K562 (cell line): ENCODE data around the gene ZNF22. TPM values are rescaled to one million over a fixed set of nuclear protein-coding genes. Genes with fewer than 3 reads are reported as not detected.

Experiments used
- ATAC-seq: fragments of 200-7000 bp; cut with Tn5 transposase; 3 replicates; pipeline ENCODE4 v1.9.1; 2020; ENCODE audit warnings: moderate library complexity
- BruUV-seq: library from RNA; stranded (reverse); fragments of 400-500 nt; replicated peaks from 2 replicates; lab custom pipeline; 2021; lab: Mats Ljungman, UMichigan
- CTCF ChIA-PET: fragments of 300-600 bp; formaldehyde crosslinking; extraction: SDS; loops from one replicate; lab custom pipeline; 2021; ENCODE audit warnings: low intra/inter-chr PET ratio; lab: Yijun Ruan, JAX
- POLR2A ChIA-PET: fragments of 300-600, 350-650 bp; sonication (Branson Sonifier 250); formaldehyde crosslinking; extraction: SDS; loops from one replicate; lab custom pipeline; 2021; ENCODE audit warnings: antibody characterized with exemption, inconsistent platforms; lab: Yijun Ruan, JAX
- DNase-seq, 4 experiments: peaks; one replicate each; pipeline versions ENCODE4 v3.0.0 to v3.0.0-alpha.2; 2011 to 2018; ENCODE audit warnings: low spot score in 3 of 4, mixed read lengths in 3 of 4; ENCODE audit errors: extremely low read depth in 1 of 4
- FAIRE-seq: peaks from 2 replicates; lab custom pipeline; 2011; peaks lifted over from hg19 to GRCh38; lab: Jason Lieb, UNC
- H2AFZ ChIP-seq: 2 replicates; pipeline ENCODE4 v1.6.0; 2011; ENCODE audit warnings: low read depth, low read length, control low read depth, inconsistent platforms
- H3K27ac ChIP-seq: fragments of 200-600 bp; 3 replicates; pipeline ENCODE4 v1.8.0; 2011; ENCODE audit warnings: low read depth, mild to moderate bottlenecking, control low read depth, inconsistent platforms, low read length, moderate library complexity, mixed read lengths; ENCODE audit errors: extremely low read depth
- H3K27me3 ChIP-seq, 2 experiments: fragments of 300-600 bp in 1 of 2; 2 replicates in 1 of 2; 3 replicates in 1 of 2; pipeline versions ENCODE4 v1.6.0 to v1.8.0; 2011; ENCODE audit warnings: inconsistent platforms in 2 of 2, low read length in 2 of 2, mild to moderate bottlenecking in 1 of 2, mixed read lengths in 1 of 2, moderate library complexity in 1 of 2; ENCODE audit not compliant: control insufficient read depth in 2 of 2, insufficient read depth in 2 of 2
- H3K36me3 ChIP-seq: fragments of 300-600 bp; 3 replicates; pipeline ENCODE4 v1.8.0; 2011; ENCODE audit warnings: mild to moderate bottlenecking, low read length, inconsistent platforms; ENCODE audit not compliant: control insufficient read depth, insufficient read depth
- H3K4me1 ChIP-seq, 2 experiments: fragments of 200-600 bp in 1 of 2; replicated peaks in 1 of 2; 2 replicates in 1 of 2; 3 replicates in 1 of 2; pipeline versions ENCODE4 v1.5.1 to v1.8.0; 2011; ENCODE audit warnings: inconsistent platforms in 2 of 2, low read length in 2 of 2, mild to moderate bottlenecking in 1 of 2, mixed read lengths in 1 of 2, moderate library complexity in 1 of 2; ENCODE audit not compliant: control insufficient read depth in 2 of 2, insufficient read depth in 2 of 2
- H3K4me2 ChIP-seq: 2 replicates; pipeline ENCODE4 v1.6.1; 2011; ENCODE audit warnings: low read length, control low read depth, inconsistent platforms, mixed read lengths; ENCODE audit not compliant: insufficient read depth
- H3K4me3 ChIP-seq: fragments of 200-600 bp; sonication (generic), shearing (Covaris generic); 2 replicates; pipeline ENCODE4 v1.5.1; 2016; ENCODE audit warnings: control low read depth, inconsistent platforms
- H3K79me2 ChIP-seq: fragments of 200-600 bp; 3 replicates; pipeline ENCODE4 v1.8.0; 2011; ENCODE audit warnings: low read length, inconsistent platforms; ENCODE audit not compliant: control insufficient read depth, insufficient read depth
- H3K9ac ChIP-seq, 2 experiments: 2 replicates each; pipeline versions ENCODE4 v1.6.0 to v1.6.1; 2011; ENCODE audit warnings: low read depth in 2 of 2, low read length in 2 of 2, control low read depth in 1 of 2, inconsistent platforms in 1 of 2, mild to moderate bottlenecking in 1 of 2, mixed read lengths in 1 of 2; ENCODE audit not compliant: insufficient read depth in 1 of 2
- H3K9me1 ChIP-seq: one replicate; pipeline ENCODE4 v1.6.0; 2011; ENCODE audit warnings: inconsistent platforms, mild to moderate bottlenecking, low read length, moderate library complexity; ENCODE audit not compliant: control insufficient read depth, insufficient read depth
- H3K9me3 ChIP-seq: replicated peaks from 2 replicates; pipeline ENCODE4 v1.5.1; 2011; ENCODE audit warnings: low read depth, low read length, inconsistent platforms; ENCODE audit not compliant: control insufficient read depth, insufficient read depth
- H4K20me1 ChIP-seq: replicated peaks from 2 replicates; pipeline ENCODE4 v1.6.1; 2011; ENCODE audit warnings: low read length, inconsistent platforms, mixed read lengths; ENCODE audit not compliant: control insufficient read depth, insufficient read depth
- EHMT2 ChIP-seq: fragments of 450-650 bp; IDR thresholded peaks from 2 replicates; pipeline ENCODE4 v1.6.1; 2018; ENCODE audit warnings: antibody characterized with exemption
- EP300 ChIP-seq: IDR thresholded peaks from 2 replicates; pipeline ENCODE4 v1.6.1; 2012; ENCODE audit warnings: low read length, improper control_type of control experiment
- FOXM1 ChIP-seq, 2 experiments: fragments of 450-650 bp in 1 of 2; sonication (generic) in 1 of 2; formaldehyde crosslinking in 1 of 2; IDR thresholded peaks; 2 replicates each; pipeline versions ENCODE4 v1.6.1 to v1.9.0; 2017 to 2022; ENCODE audit warnings: low read depth in 2 of 2, mild to moderate bottlenecking in 2 of 2, missing genetic modification reagents in 1 of 2, moderate library complexity in 1 of 2
- ZNF232 ChIP-seq: sonication (generic); formaldehyde crosslinking; IDR thresholded peaks from 2 replicates; pipeline ENCODE4 v1.8.0; 2022; ENCODE audit warnings: mild to moderate bottlenecking, missing genetic modification reagents
- WGBS: fragments of 100-300 bp; shearing (Covaris generic); methylation state at CpG from one replicate; pipeline ENCODE4 v1.1.6; 2016; ENCODE audit warnings: low coverage, mixed read lengths; ENCODE audit not compliant: insufficient coverage; ENCODE audit errors: missing lambda C conversion rate; 5-methylcytosine and 5-hydroxymethylcytosine counted together
- in situ Hi-C: fragments of 300-500 bp; cut with MboI; formaldehyde crosslinking; loops from 4 replicates; pipeline ENCODE4 v1.15.0; 2018; ENCODE audit warnings: inconsistent platforms, mixed read lengths
- intact Hi-C: fragments of 100-400 bp; cut with micrococcal nuclease; formaldehyde crosslinking; loops from 2 replicates; pipeline ENCODE4 v1.14.2; 2022
- polyA plus RNA-seq, 8 experiments: library from polyadenylated mRNA; depleted of rRNA in 4 of 8; stranded (reverse) in 5 of 8; unstranded in 3 of 8; fragments of >200 nt; fragmentation: Nextera tagmentation in 2 of 8; fragmentation: Illumina TruSeq in 1 of 8; extraction: Ambion mirVana in 2 of 8; extraction: Trizol in 1 of 8; gene quantifications; 2 replicates each; pipeline versions ENCODE4 v1.2.1 to v1.2.3, GENCODE V29; 2011 to 2014; ENCODE audit warnings: inconsistent platforms in 1 of 8, missing spikeins in 1 of 8
- total RNA-seq, 7 experiments: library from RNA; depleted of rRNA in 6 of 7; stranded (reverse); fragments of >200 nt in 6 of 7; fragmentation: Illumina TruSeq in 2 of 7; extraction: Trizol in 2 of 7; gene quantifications; 2 replicates each; pipeline versions ENCODE4 v1.2.1 to v1.2.3, GENCODE V29; 2011 to 2021; ENCODE audit warnings: low replicate concordance in 1 of 7
- TF ChIP-seq, protein P1 (sequence below), 2 experiments: fragments of 450-650 bp; IDR thresholded peaks; 2 replicates each; pipeline ENCODE4 v1.6.1; 2018; ENCODE audit warnings: mild to moderate bottlenecking in 2 of 2, low read depth in 1 of 2; ENCODE audit not compliant: partially characterized antibody in 2 of 2
- TF ChIP-seq, protein P2 (sequence below): sonication (generic); formaldehyde crosslinking; IDR thresholded peaks from 2 replicates; pipeline ENCODE4 v1.8.0; 2023; ENCODE audit warnings: missing genetic modification reagents, mild to moderate bottlenecking, borderline replicate concordance

The ZNF22 gene
- total and polyA plus RNA-seq, 9 of the 15 experiments (the other 6 are each of a cell fraction or from before 2014, with no cell fraction given): 36.2 to 98.7 (median 51.2) TPM

- no peak overlapping the region for H3K4me3 ChIP-seq
- peaks cover 28% of the 10 kb centered on the region for H3K36me3 ChIP-seq
- no peak overlapping the region for H3K4me2 ChIP-seq
- no peaks in the 10 kb centered on the region for H3K27me3 ChIP-seq
- intact Hi-C loops (loop anchor here (5.0 kb wide), 2 partner anchors 461 to 1016 kb away; no protein-coding TSS in a partner anchor), in situ Hi-C loops (loop anchor here (10.0 kb wide), 1 partner anchor 458 kb away; no protein-coding TSS in a partner anchor)
- H3K4me1 ChIP-seq: peaks cover under 1 to 3% of the 10 kb centered on the region in 2 experiments; a peak in 1 of 5 replicates
- DNase-seq (no peak), ATAC-seq (no peak), FAIRE-seq (no peak)
- WGBS: 53% methylated on average over 3 of the region's 3 CpGs
- no peak overlapping the region for H2AFZ ChIP-seq
- no peak overlapping the region for H3K27ac ChIP-seq
- ChIA-PET POLR2A (no interaction called here), CTCF (no interaction called here)
- no peaks in the 10 kb centered on the region for H4K20me1 ChIP-seq
- TF ChIP-seq, protein P1, sequence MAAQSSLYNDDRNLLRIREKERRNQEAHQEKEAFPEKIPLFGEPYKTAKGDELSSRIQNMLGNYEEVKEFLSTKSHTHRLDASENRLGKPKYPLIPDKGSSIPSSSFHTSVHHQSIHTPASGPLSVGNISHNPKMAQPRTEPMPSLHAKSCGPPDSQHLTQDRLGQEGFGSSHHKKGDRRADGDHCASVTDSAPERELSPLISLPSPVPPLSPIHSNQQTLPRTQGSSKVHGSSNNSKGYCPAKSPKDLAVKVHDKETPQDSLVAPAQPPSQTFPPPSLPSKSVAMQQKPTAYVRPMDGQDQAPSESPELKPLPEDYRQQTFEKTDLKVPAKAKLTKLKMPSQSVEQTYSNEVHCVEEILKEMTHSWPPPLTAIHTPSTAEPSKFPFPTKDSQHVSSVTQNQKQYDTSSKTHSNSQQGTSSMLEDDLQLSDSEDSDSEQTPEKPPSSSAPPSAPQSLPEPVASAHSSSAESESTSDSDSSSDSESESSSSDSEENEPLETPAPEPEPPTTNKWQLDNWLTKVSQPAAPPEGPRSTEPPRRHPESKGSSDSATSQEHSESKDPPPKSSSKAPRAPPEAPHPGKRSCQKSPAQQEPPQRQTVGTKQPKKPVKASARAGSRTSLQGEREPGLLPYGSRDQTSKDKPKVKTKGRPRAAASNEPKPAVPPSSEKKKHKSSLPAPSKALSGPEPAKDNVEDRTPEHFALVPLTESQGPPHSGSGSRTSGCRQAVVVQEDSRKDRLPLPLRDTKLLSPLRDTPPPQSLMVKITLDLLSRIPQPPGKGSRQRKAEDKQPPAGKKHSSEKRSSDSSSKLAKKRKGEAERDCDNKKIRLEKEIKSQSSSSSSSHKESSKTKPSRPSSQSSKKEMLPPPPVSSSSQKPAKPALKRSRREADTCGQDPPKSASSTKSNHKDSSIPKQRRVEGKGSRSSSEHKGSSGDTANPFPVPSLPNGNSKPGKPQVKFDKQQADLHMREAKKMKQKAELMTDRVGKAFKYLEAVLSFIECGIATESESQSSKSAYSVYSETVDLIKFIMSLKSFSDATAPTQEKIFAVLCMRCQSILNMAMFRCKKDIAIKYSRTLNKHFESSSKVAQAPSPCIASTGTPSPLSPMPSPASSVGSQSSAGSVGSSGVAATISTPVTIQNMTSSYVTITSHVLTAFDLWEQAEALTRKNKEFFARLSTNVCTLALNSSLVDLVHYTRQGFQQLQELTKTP (IDR thresholded peaks at IDR 0.05; ENCODE audit: low read depth in 1 of 2, partially characterized antibody in 2 of 2): no peak
- TF ChIP-seq, protein P2, sequence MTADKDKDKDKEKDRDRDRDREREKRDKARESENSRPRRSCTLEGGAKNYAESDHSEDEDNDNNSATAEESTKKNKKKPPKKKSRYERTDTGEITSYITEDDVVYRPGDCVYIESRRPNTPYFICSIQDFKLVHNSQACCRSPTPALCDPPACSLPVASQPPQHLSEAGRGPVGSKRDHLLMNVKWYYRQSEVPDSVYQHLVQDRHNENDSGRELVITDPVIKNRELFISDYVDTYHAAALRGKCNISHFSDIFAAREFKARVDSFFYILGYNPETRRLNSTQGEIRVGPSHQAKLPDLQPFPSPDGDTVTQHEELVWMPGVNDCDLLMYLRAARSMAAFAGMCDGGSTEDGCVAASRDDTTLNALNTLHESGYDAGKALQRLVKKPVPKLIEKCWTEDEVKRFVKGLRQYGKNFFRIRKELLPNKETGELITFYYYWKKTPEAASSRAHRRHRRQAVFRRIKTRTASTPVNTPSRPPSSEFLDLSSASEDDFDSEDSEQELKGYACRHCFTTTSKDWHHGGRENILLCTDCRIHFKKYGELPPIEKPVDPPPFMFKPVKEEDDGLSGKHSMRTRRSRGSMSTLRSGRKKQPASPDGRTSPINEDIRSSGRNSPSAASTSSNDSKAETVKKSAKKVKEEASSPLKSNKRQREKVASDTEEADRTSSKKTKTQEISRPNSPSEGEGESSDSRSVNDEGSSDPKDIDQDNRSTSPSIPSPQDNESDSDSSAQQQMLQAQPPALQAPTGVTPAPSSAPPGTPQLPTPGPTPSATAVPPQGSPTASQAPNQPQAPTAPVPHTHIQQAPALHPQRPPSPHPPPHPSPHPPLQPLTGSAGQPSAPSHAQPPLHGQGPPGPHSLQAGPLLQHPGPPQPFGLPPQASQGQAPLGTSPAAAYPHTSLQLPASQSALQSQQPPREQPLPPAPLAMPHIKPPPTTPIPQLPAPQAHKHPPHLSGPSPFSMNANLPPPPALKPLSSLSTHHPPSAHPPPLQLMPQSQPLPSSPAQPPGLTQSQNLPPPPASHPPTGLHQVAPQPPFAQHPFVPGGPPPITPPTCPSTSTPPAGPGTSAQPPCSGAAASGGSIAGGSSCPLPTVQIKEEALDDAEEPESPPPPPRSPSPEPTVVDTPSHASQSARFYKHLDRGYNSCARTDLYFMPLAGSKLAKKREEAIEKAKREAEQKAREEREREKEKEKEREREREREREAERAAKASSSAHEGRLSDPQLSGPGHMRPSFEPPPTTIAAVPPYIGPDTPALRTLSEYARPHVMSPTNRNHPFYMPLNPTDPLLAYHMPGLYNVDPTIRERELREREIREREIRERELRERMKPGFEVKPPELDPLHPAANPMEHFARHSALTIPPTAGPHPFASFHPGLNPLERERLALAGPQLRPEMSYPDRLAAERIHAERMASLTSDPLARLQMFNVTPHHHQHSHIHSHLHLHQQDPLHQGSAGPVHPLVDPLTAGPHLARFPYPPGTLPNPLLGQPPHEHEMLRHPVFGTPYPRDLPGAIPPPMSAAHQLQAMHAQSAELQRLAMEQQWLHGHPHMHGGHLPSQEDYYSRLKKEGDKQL: no peak
- TF ChIP-seq FOXM1 (IDR thresholded peaks at IDR 0.05; ENCODE audit: low read depth): no peak
- TF ChIP-seq FOXM1 (CRISPR knock-in tag; IDR thresholded peaks at IDR 0.05; ENCODE audit: low read depth): no peak
- no peak for TF ChIP-seq EHMT2
- TF ChIP-seq ZNF232 (CRISPR knock-in tag): no peak
- no peak for TF ChIP-seq EP300
- peaks cover 24% of the 10 kb centered on the region for H3K79me2 ChIP-seq
- no peaks in the 10 kb centered on the region for H3K9me1 ChIP-seq
- H3K9me3 ChIP-seq: peaks cover 7% of the 10 kb centered on the region; the same call in 1 of the 2 replicates
- H3K9ac ChIP-seq: no peak overlapping the region
- BruUV-seq: no TSS peak
These were observed 5.7 kb downstream of the ZNF22 start for GRCh38 chr10:45006276-45007030.
